Measurements from ENCODE around the gene RERGL.

- TF ChIP-seq, protein P1, sequence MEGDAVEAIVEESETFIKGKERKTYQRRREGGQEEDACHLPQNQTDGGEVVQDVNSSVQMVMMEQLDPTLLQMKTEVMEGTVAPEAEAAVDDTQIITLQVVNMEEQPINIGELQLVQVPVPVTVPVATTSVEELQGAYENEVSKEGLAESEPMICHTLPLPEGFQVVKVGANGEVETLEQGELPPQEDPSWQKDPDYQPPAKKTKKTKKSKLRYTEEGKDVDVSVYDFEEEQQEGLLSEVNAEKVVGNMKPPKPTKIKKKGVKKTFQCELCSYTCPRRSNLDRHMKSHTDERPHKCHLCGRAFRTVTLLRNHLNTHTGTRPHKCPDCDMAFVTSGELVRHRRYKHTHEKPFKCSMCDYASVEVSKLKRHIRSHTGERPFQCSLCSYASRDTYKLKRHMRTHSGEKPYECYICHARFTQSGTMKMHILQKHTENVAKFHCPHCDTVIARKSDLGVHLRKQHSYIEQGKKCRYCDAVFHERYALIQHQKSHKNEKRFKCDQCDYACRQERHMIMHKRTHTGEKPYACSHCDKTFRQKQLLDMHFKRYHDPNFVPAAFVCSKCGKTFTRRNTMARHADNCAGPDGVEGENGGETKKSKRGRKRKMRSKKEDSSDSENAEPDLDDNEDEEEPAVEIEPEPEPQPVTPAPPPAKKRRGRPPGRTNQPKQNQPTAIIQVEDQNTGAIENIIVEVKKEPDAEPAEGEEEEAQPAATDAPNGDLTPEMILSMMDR (IDR thresholded peaks at IDR 0.05), result no peak
- TF ChIP-seq POLR2A (IDR thresholded peaks at IDR 0.05), result no peak
Measured at GRCh38 chr12:18057051-18057450, 32.9 kb downstream of the RERGL start.

Measured in adrenal gland (tissue), 5 donors.